ENCODE measurements around the gene SLCO2B1.
A peak's percentile ranks its signal among the peaks of the same experiment; 100 is the strongest.

SLCO2B1 gene

GRCh38 chr11:75246671-75247350 lies 95.9 kb downstream of the SLCO2B1 start:
- H3K79me2 ChIP-seq = no peaks in the 10 kb centered on the region
- no peaks in the 10 kb centered on the region for H3K27me3 ChIP-seq (ENCODE audit: control insufficient read depth, insufficient read depth, low read length)
- TF ChIP-seq, protein P1, sequence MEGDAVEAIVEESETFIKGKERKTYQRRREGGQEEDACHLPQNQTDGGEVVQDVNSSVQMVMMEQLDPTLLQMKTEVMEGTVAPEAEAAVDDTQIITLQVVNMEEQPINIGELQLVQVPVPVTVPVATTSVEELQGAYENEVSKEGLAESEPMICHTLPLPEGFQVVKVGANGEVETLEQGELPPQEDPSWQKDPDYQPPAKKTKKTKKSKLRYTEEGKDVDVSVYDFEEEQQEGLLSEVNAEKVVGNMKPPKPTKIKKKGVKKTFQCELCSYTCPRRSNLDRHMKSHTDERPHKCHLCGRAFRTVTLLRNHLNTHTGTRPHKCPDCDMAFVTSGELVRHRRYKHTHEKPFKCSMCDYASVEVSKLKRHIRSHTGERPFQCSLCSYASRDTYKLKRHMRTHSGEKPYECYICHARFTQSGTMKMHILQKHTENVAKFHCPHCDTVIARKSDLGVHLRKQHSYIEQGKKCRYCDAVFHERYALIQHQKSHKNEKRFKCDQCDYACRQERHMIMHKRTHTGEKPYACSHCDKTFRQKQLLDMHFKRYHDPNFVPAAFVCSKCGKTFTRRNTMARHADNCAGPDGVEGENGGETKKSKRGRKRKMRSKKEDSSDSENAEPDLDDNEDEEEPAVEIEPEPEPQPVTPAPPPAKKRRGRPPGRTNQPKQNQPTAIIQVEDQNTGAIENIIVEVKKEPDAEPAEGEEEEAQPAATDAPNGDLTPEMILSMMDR (IDR thresholded peaks at IDR 0.05) = no peak
- no peak overlapping the region for H2AFZ ChIP-seq
- no peak overlapping the region for H3K4me3 ChIP-seq (ENCODE audit: low read depth, low read length)
- no peak overlapping the region for H3K4me2 ChIP-seq (ENCODE audit: low read length)
- H3K4me1 ChIP-seq = no peaks in the 10 kb centered on the region
- H3K9ac ChIP-seq = no peak overlapping the region
- H3K36me3 ChIP-seq (ENCODE audit: control insufficient read depth, insufficient read depth, low read length) = no peaks in the 10 kb centered on the region
- H3K9me3 ChIP-seq (ENCODE audit: control insufficient read depth, low read length) = no peaks in the 10 kb centered on the region
- H3K27ac ChIP-seq = no peak overlapping the region

DNA sequence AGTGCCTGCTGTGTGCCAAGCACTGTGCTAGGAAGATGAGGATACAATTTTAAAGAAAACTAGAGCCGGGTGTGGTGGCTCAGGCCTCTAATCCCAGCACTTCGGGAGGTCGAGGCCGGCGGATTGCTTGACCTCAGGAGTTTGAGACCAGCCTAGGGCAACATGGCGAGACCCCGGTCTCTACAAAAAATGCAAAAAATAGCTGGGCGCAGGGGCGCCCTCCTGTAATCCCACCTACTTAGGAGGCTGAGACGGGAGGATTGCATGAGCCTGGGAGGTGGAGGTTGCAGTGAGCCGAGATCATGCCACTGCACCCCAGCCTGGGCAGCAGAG lies 98.0 kb downstream of the SLCO2B1 start:
- Histone ChIP-seq H3K79me2 (no peaks in the 10 kb centered on the region), H3K9me3 (ENCODE audit: control insufficient read depth, low read length) (no peaks in the 10 kb centered on the region), H3K27me3 (ENCODE audit: control insufficient read depth, insufficient read depth, low read length) (no peaks in the 10 kb centered on the region), H3K4me1 (no peaks in the 10 kb centered on the region), H3K27ac (no peak overlapping the region), H3K9ac (no peak overlapping the region), H3K4me2 (ENCODE audit: low read length) (no peak overlapping the region), H3K4me3 (ENCODE audit: low read depth, low read length) (no peak overlapping the region), H3K36me3 (ENCODE audit: control insufficient read depth, insufficient read depth, low read length) (no peaks in the 10 kb centered on the region), H2AFZ (no peak overlapping the region)
- TF ChIP-seq, protein P1 (IDR thresholded peaks at IDR 0.05) = peak; percentile 1

DNA sequence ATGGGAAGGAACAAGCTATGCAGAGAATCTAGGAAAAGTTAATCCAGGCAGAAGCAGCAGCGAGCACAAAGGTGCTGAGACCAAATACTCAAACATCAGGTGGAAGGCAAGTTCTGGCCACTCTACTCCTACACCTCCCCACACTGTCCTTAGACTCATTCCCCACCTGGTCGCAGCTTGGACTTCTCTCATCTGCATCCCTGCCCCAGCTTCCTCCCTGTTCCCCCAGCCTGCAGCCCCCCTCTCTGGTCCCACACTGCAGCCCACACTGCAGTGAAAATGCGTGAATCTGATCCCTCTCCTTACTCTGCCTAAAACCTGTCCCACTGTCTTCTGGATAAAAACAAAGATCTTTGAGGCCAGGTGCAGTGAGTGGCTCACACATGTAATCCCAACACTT lies 98.8 kb downstream of the SLCO2B1 start:
- Histone ChIP-seq H3K36me3 (ENCODE audit: control insufficient read depth, insufficient read depth, low read length) (no peaks in the 10 kb centered on the region), H3K9me3 (ENCODE audit: control insufficient read depth, low read length) (no peaks in the 10 kb centered on the region), H3K9ac (no peak overlapping the region), H3K27me3 (ENCODE audit: control insufficient read depth, insufficient read depth, low read length) (no peaks in the 10 kb centered on the region), H3K4me3 (ENCODE audit: low read depth, low read length) (no peak overlapping the region), H3K4me2 (ENCODE audit: low read length) (no peak overlapping the region), H2AFZ (no peak overlapping the region), H3K27ac (no peak overlapping the region), H3K4me1 (no peaks in the 10 kb centered on the region), H3K79me2 (no peaks in the 10 kb centered on the region)
- TF ChIP-seq, protein P1 (IDR thresholded peaks at IDR 0.05) = no peak

- Histone ChIP-seq H3K36me3 (ENCODE audit: control insufficient read depth, insufficient read depth, low read length) (no peaks in the 10 kb centered on the region), H2AFZ (no peak overlapping the region), H3K9ac (no peak overlapping the region), H3K27ac (no peak overlapping the region), H3K4me1 (no peaks in the 10 kb centered on the region), H3K4me3 (ENCODE audit: low read depth, low read length) (no peak overlapping the region), H3K4me2 (ENCODE audit: low read length) (no peak overlapping the region), H3K27me3 (ENCODE audit: control insufficient read depth, insufficient read depth, low read length) (no peaks in the 10 kb centered on the region), H3K9me3 (ENCODE audit: control insufficient read depth, low read length) (no peaks in the 10 kb centered on the region), H3K79me2 (no peaks in the 10 kb centered on the region)
- TF ChIP-seq, protein P1 (IDR thresholded peaks at IDR 0.05) = no peak
Observed at GRCh38 chr11:75254326-75254725, 103.4 kb downstream of the SLCO2B1 start.
